ENCODE measurements around the gene RTN4IP1.
"Not testable (repeated sequence)": the region's sequence is repeated elsewhere in the genome, so short reads cannot be mapped to it uniquely, and the experiment has no call there.

The RTN4IP1 gene

DNA sequence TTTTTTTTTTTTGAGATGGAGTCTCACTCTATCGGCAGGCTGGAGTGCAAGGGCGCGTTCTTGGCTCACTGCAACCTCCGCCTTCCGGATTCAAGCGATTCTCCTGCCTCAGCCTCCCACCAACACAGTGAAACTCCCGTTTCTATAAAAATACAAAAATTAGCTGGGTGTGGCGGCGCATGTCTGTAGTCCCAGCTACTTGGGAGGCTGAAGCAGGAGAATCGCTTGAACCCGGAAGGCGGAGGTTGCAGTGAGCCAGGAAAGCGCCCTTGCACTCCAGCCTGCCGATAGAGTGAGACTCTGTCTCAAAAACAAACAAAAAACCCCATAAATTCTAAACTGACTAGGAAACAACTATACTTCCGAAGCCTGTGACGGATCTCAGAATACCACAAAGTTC lies 1.5 kb downstream of the RTN4IP1 start:
- DNase-seq (ENCODE audit: low read depth): not testable (repeated sequence)

DNA sequence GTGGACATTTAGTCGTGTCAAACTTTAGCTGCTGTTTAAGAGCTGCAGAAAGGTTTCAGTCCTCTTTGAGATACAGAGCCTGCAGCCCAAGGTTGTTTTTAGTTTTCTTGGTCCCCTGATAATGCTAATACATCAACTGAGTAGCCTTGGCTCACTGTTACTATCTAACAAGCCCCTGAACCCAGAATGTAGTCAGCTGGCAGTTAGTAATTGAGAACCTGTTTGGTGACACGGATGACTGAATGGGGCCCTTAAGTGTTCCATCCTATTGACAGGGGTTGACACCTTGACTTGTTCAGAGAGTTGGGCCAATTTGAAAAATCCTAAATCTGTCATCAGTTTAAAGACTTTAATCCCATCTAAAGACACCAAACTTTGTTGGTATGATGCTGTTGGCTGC lies 2.8 kb downstream of the RTN4IP1 start:
- DNase-seq (ENCODE audit: low read depth): no peak

GRCh38 chr6:106623039-106623438 lies 6.3 kb downstream of the RTN4IP1 start:
- DNase-seq (ENCODE audit: low read depth): no peak

- DNase-seq (ENCODE audit: low read depth): no peak
Measured at GRCh38 chr6:106622412-106622811, 6.9 kb downstream of the RTN4IP1 start.

DNA sequence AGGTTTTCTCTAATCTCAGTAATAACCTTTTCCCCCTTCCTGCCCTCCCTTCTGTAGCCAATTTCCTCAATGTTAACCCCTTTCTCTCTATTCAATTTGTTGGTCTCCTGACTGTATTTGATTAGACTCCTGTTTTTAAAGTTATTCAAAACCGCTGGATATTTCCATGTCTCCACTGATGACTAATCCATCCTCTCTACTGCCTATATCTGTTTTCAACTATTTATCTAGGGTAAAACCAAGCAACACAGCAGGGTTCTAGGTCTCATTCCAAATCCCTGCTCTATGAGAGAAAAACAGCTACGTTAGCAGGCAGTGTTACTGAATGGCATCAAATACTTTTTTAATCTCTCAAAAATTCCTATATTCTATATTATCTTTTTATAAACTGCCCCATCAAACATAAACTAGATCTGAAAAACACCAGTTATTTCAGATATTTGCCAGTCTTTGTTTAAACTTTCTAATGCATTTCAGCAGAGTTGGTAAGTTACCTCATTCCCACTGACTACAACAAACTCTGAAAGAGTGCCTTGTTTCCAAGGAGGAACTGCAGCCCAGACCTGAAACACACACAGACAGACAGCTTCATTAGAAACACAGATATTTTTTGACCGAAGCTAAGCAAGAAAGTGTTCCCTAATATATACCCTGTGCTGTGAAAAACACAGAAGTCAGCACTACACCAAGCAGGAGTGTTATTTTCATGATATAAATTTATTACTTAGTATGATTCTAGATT lies 8.2 kb downstream of the RTN4IP1 start:
- DNase-seq (ENCODE audit: low read depth): no peak

DNA sequence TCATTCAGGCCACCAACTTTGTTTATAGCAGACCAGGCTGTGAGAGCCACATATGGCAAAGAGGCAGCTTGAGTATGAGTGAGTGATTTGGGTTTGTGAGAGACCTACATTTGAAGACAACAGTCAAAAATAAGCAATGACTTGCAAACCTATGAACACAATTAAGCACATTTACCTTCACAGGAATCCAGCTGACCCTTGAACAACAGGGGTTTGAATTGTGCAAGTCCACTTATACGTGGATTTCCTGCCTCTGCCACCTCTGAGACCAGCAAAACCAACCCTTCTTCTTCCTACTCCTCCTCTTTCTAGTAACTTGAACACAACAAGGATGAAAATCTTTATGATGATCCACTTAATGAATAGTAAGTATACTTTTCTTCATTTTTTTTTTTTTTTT lies 10.1 kb downstream of the RTN4IP1 start:
- no peak for DNase-seq (ENCODE audit: low read depth)

- no peak for DNase-seq (ENCODE audit: low read depth)
Measured at GRCh38 chr6:106618324-106618723, 11.0 kb downstream of the RTN4IP1 start.

DNA sequence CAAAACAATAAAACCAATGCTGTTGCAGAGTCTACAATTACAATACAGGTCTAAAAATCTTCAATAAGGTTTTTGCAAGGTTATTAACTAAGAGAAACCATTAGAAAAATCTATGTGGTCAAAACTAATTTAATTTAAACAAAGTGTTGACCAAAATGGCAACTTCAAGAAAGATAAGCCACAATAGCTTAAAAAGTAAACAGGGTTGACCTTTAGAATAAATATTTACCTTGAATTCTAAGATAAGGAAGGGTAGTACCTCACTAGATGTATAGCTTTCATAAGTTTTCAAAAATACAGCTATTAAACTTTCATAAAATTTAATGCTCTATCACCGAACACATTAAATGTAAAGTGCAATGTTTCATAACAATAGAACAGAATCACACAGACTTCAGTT lies 11.4 kb downstream of the RTN4IP1 start:
- DNase-seq (ENCODE audit: low read depth): no peak

DNA sequence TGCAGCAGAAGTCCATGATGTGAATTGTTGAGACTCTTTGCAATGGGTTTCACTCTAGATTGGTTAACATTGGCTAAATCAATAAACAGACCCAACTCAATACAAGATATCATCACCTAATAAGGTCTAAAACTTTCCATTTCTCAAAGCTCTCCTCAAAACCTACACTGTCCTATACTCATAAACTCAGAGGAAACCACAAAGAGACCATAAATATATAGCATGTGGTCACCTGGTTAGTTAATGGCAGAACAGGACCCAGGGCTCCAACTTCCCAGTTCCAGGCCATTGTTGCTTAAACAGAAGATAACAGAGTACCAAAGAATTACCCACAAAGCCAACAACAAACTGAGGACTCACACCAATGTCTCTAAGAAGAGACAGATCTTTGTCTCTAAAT lies 12.0 kb downstream of the RTN4IP1 start:
- DNase-seq (ENCODE audit: low read depth): no peak

DNA sequence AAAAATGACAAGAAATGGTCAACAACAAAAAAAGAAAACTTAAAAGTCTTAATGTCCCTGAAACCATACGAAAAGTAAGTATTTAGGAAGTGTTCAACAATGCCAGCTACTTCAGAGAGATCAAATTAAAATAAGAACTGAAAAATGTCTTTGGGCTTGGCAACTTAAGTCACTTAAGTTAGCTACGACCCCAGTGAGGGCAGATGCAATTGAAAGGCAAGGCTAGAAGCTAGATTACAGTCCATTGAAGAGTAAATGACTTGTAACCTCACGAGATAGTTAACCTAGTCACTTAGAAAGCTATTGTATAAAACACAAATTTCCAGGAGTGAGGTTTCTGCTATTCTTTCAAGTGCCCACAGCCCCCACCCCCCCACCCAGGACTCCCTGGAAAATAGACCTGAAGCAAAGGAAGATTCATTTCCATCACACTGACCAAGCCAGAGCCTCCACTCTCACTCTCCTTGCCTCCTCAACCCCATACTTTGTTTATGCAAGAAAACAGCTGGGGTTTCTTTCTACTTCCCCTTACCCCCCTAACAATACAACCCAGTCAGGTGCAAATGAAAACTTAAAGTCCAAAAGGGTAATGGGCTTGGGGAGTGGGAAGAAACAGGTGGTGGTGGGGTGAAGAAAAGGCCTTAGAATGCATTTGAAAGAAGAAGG lies 14.6 kb downstream of the RTN4IP1 start:
- DNase-seq (ENCODE audit: low read depth): no peak

- no peak for DNase-seq (ENCODE audit: low read depth)
Measured at GRCh38 chr6:106614166-106614565, 15.1 kb downstream of the RTN4IP1 start.

DNA sequence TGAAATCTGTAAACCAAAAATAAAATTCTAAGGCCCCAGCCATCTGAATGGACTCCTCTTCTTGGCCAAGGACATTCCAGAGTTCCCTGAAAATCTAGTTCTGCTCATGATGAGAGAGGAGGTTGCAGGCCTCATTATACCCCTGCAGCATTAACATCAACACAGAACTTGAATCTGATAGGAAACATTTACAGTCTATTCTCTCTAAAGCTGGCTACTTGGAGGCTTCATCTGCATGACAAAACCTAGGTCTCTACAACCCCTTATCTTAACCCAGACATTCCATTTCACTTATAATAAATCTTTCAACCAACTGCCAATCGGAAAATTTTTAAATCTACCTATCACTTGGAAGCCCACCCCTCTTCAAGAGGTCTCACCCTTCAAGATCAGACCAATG lies 15.7 kb downstream of the RTN4IP1 start:
- no peak for DNase-seq (ENCODE audit: low read depth)

DNA sequence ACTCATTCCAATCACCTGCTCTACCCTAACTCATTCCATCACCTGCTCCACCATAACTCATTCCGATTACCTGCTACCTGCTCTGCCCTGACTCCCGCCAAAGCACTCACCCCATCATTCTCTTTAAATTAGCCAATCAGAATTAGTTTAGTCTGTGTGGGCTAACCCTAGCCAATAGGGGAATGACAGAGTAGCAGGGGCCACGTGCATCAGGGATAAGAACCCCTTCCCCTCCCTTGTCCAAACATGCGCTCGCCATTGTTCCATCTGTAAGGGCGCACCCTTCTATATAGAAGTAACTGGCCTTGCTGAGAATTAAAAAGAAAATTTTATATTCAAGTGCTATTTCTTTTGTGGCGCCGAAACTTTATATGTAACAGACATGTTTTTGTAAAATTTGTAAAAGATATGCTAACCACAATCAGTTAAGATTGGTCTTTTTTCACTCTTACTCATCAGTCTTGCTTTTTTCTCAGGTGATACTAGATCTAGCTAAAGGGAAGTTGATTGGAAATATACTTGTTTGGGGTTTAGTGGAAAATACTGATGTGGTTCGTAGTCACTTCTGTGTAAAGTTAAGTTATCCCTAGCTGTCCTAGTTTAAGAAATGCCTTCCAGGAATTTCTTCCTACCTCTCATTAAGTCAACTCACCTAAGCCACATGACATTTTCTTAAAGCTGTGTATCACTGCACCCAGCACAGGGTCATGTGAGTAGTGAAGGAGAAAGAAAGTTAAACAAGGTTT lies 16.5 kb downstream of the RTN4IP1 start:
- DNase-seq (ENCODE audit: low read depth): no peak

DNA sequence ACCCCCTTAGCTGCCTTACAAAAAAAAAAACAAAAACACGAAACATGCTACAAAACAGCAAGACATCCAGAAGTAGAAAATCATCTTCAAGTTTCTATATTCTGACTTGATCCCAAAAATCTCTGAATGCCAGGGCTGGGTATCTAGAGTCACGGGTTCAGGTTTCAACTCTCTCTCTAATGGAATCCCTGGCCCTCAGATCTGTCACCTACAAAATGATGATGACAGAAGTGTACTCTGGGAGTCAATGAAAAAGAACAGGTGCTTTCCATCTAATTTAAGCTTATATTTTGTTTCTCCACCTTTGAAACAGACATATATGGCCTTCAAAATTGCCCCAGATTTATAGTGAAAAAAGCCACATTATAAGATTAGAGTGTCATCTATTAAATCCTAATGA lies 18.3 kb downstream of the RTN4IP1 start:
- DNase-seq (ENCODE audit: low read depth): no peak

- DNase-seq (ENCODE audit: low read depth): no peak
Measured at GRCh38 chr6:106609699-106610098, 19.6 kb downstream of the RTN4IP1 start.

DNA sequence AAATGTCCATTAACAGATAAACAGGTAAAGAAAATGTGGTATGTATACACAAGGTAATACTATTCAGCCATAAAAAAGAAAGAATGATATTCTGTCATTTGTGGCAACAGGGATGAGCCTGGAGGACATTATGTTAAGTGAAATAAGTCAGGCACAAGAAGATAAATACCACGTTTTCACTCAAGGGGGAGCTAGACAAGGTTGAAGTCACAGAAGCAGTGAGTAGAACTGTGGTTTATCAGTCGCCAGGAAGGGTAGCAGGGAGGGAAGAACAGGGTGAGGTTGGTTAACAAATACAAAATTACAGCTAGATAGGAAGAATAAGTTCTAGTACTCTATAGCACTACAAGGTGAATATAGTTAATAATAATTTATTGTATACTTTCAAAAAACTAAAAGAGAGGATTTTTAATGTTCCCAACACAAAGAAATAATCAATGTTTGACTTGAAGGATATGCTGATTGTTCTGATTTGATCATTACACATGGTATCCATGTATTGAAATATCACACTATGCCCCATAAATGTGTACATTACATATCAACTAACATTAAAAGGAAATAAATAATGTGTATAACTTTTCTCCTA lies 21.1 kb downstream of the RTN4IP1 start:
- DNase-seq (ENCODE audit: low read depth): peak; percentile 4

GRCh38 chr6:106600329-106600728 lies 29.0 kb downstream of the RTN4IP1 start:
- DNase-seq (ENCODE audit: low read depth): no peak

- no peak for DNase-seq (ENCODE audit: low read depth)
Measured at GRCh38 chr6:106599440-106599839, 29.9 kb downstream of the RTN4IP1 start.

GRCh38 chr6:106591111-106591825 lies 38.0 kb downstream of the RTN4IP1 start:
- no peak for DNase-seq (ENCODE audit: low read depth)

- not testable (repeated sequence) for DNase-seq (ENCODE audit: low read depth)
Measured at GRCh38 chr6:106588937-106589336, 40.4 kb downstream of the RTN4IP1 start.

DNA sequence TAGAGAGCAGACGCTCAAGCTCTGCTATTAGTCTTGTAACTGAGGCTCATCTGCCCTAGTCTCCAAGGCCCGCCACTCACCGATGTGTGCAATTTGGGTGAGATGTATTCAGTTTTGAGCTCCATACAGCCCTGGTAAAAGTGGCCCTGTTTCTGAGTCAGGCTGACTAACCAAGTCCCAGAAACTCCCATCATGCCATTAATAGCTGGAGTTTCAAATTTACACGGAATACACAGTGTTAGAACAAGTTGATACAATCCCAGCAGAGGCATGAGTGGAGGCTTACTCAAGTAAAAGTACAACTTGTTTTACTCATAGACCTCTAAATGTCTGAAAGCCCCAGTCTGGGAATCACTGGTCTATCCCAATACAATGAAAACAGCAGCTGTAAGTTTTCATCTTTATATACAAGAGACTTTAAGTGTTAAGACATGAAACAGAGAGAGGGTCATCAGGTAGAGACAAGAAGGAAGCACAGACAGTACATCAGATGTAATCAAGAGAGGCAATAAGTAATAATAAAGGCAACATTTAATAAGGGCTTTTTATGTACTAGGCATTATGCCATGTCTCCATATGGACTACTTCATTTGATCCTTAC lies 42.4 kb downstream of the RTN4IP1 start:
- no peak for DNase-seq (ENCODE audit: low read depth)

DNA sequence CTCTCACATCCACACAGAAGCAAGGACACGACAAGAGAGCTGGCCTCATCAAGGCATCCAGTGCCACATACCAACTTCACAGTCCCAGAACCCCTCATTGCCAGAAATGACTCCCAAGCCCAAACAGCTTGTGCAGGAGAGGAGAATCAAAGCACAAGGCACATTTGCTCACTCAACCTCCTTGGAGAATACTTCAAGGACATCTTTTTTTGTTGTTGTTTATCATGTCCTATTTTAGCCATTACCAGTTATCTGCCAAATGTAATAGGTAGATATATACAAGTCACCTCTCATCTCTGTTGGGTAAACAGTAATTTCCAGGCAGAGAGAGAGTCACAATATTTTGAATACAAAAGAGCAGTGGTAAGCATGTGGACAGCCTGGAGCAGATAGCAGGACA lies 47.8 kb downstream of the RTN4IP1 start:
- no peak for DNase-seq (ENCODE audit: low read depth)
